ENCODE results near the gene TTC1.
"Not testable (repeated sequence)": the region's sequence is repeated elsewhere in the genome, so short reads cannot be mapped to it uniquely, and the experiment has no call there.

TTC1 gene

GRCh38 chr5:160001457-160001856 is 7.5 kb upstream of the TTC1 start:
- no peak for DNase-seq (ENCODE audit: low spot score)

DNA sequence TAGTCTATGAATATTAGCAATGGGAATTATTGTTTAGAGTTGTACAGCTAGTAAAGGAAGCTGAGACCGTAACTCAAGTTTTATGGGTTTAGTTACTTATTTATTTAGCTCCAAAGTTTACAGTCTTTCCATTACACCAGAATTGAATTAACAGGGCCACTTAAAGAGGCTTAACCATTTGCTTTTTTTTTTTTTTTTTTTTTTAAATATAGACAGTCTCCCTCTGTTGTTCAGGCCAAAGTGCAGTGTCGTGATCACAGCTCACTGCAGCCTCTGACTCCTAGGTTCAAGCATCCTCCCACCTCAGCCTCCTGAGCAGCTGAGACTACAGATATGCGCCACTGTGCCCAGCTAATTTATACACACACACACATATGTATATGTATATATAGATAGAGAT is 1.4 kb upstream of the TTC1 start:
- DNase-seq (ENCODE audit: low spot score): no peak

DNA sequence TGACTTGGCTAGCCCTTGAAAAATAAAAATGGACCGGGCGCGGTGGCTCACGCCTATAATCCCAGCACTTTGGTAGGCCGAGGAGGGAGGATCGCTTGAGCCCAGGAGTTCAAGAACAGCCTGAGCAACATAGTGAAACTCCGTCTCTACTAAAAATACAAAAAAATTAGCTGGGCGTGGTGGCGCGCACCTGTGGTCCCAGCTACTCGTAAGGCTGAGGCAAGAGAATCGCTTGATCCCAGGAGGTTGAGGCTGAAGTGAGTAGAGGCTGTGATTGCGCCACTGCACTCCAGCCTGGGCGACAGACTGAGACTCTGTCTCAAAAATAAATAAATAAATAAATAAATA is 436 bp upstream of the TTC1 start:
- DNase-seq (ENCODE audit: low spot score): not testable (repeated sequence)

DNA sequence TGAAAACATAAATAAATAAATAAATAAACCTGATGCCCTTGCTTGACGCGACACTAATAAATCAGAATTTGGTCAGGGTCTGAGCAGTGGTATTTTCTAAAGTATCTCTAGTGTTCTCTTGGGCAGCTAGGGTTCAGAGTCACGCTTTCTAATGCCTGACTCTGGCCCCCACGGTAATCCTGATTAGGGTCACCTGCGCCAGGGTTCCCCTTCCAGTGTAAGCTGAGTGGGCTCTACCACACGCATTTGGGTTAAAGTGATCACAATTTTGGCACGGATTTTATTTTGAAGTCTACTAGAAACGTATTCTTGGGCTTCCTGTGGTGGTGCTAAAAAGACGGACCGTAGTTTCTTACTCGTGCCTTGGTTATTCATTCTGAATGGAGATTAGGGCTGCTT is 651 bp downstream of the TTC1 start:
- peak; percentile 24 for DNase-seq (ENCODE audit: low spot score)

- DNase-seq (ENCODE audit: low spot score): no peak
Observed at GRCh38 chr5:160011471-160011870, 2.5 kb downstream of the TTC1 start.

- not testable (repeated sequence) for DNase-seq (ENCODE audit: low spot score)
Observed at GRCh38 chr5:160014197-160014596, 5.3 kb downstream of the TTC1 start.

GRCh38 chr5:160018945-160019625 is 10.1 kb downstream of the TTC1 start:
- DNase-seq (ENCODE audit: low spot score): no peak

- DNase-seq (ENCODE audit: low spot score): no peak
Observed at GRCh38 chr5:160020266-160020770, 11.4 kb downstream of the TTC1 start.

DNA sequence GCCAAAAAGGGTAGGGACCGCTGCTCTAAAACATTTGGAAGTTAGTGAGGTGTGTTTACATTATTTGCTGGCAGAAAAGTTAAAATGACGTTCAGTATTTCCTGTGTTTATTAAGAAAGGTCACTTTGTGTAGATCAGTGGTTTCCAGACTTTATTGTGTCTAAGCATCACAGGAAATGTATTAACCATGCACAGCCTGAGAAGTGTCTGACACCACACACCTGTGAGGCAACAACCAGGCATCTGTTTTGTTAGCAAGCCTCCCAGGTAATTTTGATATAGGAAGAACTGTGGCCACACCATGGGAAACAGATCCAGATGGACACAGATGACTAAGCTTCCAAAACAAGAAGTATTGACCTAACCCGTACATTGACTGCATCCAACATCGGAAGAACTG is 12.0 kb downstream of the TTC1 start:
- no peak for DNase-seq (ENCODE audit: low spot score)

- DNase-seq (ENCODE audit: low spot score): peak; percentile 68
Observed at GRCh38 chr5:160021831-160022446, 13.0 kb downstream of the TTC1 start.

- no peak for DNase-seq (ENCODE audit: low spot score)
Observed at GRCh38 chr5:160023007-160023907, 14.3 kb downstream of the TTC1 start.

- DNase-seq (ENCODE audit: low spot score): no peak
Observed at GRCh38 chr5:160023908-160024630, 15.1 kb downstream of the TTC1 start.

- no peak for DNase-seq (ENCODE audit: low spot score)
Observed at GRCh38 chr5:160029004-160029403, 20.1 kb downstream of the TTC1 start.

DNA sequence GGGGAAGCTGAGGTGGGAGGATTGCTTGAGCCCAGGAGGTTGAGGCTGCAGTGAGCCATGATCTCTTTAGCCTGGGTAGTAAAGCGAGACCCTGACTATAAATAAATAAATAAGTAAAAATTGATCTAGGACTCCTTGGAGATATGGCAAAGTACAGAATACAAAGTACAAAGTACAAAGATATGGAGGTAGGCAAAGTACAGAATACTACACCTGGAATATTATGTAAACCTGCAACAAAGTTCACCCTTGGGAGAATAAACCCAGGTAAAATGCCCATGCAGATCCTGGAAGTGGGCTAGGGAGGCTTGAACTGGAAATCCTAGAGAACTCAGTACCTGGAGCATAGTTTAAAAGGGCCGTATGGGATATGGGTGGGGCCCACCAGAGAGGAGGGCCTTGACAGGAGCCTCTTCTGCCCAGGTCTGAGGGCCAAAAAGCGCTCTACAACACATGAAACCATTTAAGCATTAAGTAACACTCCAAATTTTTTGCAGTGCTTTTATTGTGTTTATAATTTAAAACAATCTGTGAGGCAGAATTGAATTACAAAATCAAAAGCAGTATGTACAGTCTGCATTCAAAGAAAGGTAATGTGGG is 20.7 kb downstream of the TTC1 start:
- no peak for DNase-seq (ENCODE audit: low spot score)

DNA sequence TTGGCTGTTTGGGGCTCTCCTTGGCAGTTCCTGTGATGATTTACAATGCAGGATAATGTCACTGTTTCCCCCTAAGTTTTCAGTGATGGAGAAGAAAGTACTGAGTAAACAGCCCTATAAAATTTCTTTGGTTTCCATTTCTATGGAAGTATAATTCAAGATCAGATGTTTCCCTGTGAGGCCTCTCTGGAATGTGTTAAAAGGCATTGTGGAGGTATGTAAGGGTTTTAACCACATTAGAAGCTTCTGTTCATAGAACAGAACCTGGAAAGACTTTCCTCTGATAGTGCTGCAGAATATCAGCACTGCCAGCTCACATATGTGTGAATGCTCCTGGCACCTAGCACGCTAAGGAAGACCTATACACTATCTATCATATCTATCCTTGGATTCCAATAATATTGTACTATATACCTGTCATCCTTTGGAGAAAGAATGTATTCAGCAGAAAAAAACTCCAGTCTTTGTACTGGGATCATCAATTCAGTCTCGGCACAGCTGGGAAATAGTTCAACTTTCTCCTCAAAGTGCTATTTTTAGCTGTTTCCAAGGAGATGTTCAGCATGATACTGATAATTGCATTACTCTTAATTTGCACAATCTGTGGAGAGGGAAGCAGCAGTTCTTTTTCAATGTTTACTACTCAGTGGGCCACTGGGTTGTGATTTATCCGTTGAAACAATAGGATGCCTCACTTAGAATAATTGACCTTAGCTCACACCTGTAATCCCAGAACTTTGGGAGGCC is 21.9 kb downstream of the TTC1 start:
- DNase-seq (ENCODE audit: low spot score): no peak

- DNase-seq (ENCODE audit: low spot score): no peak
Observed at GRCh38 chr5:160033546-160034252, 24.8 kb downstream of the TTC1 start.

GRCh38 chr5:160036243-160036642 is 27.3 kb downstream of the TTC1 start:
- DNase-seq (ENCODE audit: low spot score): no peak

GRCh38 chr5:160036884-160037283 is 27.9 kb downstream of the TTC1 start:
- no peak for DNase-seq (ENCODE audit: low spot score)

DNA sequence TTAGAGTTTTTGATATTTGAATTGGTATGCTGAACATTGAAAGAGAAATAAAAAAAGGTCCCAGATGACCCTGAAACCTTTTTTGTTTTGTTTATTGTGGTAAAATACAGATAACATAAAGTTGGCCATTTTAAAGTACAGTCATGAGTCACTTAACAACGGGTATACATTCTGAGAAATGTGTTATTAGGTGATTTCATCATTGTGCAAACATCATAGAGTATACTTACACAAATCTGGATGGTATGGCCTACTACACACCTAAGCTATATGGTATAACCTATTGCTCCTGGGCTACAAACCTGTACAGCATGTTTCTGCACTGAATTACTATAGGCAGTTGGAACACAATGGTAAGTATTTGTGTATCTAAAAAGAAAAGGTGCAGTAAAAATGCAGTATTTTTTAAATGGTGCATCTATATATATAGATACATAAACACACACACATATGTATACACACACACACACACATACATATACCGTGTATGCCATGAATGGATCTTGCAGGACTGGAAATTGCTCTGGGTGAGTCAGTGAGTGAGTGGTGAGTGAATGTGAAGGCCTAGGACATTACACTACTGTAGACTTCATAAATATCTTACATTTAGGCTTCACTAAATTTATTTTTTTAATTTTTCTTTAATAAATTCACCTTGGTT is 31.0 kb downstream of the TTC1 start:
- DNase-seq (ENCODE audit: low spot score): no peak

DNA sequence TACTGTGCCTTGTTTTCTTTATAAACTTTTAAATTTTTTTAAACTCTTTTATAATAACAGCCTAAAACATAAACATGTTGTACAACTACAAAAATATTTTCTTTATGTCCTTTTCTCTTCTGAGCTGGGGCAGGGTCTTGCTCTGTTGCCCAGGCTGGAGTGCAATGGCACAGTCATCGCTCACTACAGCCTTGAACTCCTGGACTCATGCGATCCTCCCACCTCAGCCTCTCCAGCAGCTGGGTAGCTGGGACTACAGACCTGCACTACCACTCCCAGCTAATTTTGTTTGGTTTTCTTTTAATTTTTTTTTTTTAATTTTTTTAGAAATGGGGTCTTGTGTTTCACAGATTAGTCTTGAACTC is 31.5 kb downstream of the TTC1 start:
- no peak for DNase-seq (ENCODE audit: low spot score)

Data from D341Med (cell line).